Activated CD8-positive, alpha-beta memory T cell treated with anti-CD3 and anti-CD28 coated beads, Interleukin-2, amount 50 U/mL, for 1 hour (primary cell): Measurements from ENCODE around the gene SPRR1B.
"Not testable (repeated sequence)": the region's sequence is repeated elsewhere in the genome, so short reads cannot be mapped to it uniquely, and the experiment has no call there.

ENCODE experiments used
- DNase-seq: peaks from one replicate; pipeline ENCODE4 v3.0.0-alpha.2; 2020; ENCODE audit errors: extremely low read depth

SPRR1B gene, protein sequence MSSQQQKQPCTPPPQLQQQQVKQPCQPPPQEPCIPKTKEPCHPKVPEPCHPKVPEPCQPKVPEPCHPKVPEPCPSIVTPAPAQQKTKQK

DNA sequence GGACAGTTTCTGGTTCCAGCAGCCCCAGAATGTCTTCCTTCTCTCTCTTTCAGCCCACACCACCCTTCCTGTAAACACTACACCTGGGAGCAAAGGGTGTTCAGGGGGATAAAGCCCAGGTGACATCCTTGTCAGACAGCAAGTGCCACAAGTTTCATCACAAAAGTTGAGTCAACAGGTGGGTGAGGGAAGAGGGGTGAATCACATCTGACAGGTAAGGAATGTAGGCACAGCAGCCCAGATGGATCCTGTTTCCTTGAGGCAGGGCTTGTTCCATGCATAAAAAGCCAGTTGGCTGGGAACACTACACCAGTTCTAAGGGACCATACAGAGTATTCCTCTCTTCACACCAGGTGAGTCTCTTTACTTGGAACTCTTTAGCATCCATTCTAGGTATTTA, at the start of gene SPRR1B:
SPRR1B (plus strand) TSS at position 309 of the 400 bp plus-strand sequence. CDS start 1,143 bp downstream, outside the sequence.
- DNase-seq, result no peak

DNA sequence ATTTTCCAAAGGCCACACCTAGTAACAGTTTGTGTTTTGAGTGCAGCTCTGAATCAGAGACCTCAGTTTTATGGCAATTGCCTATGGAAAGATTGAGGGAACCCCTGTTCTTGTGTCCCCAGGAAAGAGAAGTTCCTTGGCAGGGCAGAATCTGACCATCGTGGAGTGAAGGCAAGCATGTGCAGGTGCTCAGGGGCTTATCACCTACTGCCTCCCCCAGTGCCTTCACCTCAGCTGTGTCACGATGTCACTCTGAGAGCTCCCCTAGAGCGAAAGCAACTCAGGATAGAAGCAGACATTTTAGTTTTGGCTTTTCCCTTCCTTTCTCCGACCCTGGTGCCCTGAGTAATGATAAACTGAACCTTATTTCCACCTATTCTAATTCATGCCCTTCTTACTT, 48.9 kb upstream of the SPRR1B start:
- DNase-seq, result no peak

DNA sequence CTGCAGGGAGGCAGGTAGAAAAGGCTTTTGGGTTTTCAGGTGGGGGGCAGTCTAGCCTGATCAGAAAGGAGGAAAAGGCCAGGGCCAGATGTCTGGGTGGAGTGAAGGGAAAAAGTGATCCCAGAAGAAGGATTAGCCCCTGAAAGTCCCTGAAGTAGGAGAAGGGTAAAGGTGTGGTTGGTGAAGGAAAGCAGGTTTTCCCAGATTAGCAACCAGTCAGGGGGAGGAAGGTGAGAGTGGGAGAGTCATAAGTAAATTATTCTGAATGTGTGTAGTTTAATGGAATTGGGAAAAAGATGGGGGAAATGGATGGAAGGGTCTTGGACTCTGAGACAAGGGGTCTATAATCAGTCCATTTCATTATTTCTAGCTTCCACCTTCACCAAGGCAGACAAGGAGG, 47.8 kb upstream of the SPRR1B start:
- DNase-seq, result no peak

DNA sequence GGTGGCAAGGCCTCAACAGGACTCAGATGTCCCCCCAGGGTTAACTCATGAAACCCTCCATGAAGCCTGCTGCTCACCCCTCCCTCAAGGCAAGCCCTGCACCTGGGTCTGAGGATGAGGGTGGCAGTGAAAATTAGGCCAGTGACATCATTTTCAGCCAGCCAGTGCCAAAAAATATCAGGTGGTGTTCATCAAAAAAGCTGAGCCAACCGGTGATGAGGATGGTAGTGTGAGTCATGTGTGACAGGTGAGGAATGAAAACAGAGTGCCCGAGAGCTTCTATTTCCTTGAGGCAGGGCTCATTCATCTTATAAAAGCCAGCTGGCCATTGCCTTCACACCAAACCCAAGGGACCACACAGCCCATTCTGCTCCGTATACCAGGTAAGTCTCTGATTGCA, 47.3 kb upstream of the SPRR1B start, which contains the start of gene SPRR1A:
SPRR1A (plus strand) TSS at position 339 of the 400 bp plus-strand sequence. CDS start 1,150 bp downstream, outside the sequence.
- DNase-seq, result no peak

DNA sequence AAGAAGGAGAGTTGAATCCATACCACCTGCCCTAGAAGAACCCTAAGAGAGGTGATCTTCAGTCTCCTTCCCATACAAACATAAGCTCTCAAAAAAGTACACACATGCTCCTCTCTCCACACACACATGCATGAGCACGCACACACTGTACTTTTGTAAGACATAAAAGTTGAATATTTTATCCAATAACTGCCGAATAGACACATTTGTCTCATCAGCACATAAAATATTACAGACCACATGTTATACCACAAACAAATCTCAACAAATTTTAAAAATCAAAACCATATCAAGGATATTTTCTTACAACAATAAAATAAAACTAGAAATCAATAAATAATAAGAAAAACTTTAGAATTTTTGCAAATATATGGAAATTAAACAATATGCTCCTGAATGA, 44.4 kb upstream of the SPRR1B start:
- no peak for DNase-seq

DNA sequence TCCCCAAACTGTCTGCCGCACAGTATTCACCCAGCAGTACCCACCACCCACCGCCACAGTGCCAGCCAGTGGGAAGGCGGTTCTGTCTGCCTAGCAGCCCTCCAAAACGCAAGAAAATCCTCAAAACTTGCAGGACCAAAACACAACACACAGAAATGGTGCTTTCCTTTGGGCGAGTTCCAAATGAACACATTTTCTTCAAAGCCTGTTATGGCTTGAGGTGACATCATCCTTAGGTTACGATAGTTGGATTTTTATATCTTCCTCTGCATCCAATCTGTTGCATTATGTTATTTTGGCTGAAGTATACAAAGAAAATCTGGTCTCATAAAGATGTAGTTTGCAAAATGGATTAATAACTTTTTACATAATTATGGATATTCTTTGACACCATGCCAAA, 37.8 kb upstream of the SPRR1B start:
- no peak for DNase-seq

DNA sequence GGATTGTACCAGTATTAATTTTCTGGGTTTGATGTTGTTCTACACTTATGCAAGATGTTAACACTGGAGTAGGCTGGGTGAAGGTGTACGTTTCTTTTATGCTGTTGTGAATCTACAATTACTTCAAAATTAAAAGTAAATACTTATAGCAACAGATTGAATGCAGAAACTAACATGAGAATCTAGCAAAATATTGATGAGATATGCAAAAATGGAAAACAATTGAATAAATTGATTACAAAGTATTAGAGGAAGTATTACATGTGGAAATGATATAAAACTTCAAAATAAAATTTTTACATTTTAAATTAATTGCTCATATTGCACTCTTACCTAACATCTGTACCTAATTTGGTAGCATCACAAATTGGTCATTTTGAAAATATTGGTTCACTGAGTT, 35.2 kb upstream of the SPRR1B start:
- DNase-seq, result no peak

DNA sequence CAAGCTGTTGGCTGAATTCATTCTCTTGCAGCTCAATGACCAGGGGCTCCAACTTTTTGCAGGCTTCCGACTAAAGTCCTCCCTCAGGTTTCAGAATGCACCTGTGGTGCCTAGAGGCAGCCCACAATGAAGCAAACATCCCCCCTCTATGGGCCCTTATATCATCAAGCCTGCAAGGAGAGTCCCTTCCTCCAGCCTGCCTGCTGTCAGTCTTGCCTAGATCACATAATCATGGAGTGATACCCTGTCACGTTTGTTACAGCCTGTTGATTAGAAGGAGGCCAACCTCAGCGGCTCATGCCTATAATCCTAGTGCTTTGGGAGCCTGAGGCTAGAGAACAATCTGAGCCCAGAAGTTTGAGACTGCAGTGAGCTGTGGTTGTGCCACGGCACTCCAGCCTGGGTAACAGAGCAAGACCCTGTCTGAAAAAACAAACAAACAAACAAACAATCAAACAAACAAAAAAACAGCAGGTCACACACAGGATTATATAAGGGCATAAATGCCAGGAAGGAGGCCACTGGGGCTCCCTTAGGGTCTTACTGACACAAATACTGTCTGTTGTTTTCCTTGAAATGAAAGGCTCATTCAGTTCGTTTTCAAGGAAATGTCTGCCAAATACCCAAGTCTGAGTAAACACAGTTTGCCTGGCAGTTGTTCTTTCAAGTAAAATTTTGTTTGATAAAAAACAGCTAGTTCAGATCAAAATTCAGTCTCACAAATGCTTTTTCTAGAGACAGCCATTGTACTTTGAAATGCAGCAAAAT, 34.2 kb upstream of the SPRR1B start:
- no peak for DNase-seq

DNA sequence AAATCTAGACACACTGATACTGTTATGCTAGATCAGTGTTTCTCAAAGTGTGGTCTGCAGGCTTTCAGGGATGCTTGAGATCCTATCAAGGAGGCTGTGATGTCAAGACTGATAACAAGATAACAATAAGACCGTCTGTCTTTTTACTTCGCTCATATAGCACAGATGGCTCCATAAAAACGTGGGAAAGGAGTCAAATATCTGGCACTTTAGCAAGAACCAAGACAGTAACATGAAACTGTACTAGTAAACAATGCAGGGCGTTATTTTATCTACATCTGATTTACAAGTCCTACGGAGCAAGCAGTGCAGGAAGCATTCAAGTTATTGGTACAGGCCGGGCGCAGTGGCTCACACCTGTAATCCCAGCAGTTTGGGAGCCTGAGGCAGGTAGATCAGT, 33.1 kb upstream of the SPRR1B start:
- no peak for DNase-seq

DNA sequence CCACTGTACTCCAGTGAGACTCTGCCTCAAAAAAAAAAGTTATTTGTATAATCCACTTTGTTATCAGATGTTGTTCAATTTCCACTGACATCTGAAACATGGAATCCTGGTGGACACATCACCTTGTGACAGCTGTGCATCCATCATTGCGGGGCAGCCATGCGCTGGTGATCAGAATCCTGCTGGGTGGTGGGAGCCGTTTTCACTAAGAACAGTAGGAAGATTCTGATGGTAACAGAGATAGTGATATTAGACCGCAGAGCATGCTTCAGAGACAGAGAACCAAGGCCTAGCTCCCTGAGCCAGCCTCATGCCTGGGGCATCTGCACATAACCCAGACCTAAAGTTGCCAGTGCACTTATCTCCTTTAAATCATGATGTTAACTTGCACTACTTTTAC, 32.5 kb upstream of the SPRR1B start:
- DNase-seq, result no peak

DNA sequence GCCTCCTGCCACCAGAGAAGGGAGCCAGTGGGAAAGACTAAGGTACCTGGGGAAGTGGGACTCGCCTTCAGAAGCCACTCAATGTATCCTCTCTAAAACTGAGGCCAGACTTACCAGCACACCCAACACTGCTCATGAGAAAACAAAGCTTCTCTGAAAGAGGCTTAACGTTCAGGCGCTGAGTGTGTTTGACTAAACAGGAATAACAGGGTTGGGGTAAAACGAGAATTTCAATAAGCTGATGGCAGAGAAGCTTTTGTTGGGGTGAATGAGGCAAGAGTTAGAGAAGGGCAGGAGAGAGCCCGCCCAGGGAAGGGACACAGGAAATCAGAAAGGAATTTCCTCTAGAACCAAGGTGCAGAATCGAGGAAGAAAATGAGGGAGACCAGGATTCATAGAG, 31.2 kb upstream of the SPRR1B start:
- DNase-seq, result no peak

DNA sequence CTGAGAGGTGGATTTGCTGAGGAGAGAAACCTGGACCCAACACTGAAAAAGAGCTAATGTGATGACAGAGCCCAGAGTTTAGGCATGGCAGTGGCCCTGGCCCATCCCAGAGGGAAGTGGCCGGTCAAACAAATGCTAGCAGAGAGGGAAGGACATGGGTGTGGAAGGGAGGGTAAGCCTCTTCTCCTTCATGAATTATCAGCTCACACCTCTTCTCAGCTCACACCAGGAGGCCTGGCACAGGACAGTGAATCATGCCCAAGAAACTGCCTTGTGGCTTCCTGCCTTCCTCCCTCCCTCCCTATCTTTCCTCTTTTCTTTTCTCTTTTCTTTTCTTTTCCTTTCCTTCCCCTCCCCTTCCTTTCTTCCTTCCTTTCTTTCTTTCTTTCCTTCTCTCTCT, 30.7 kb upstream of the SPRR1B start:
- no peak for DNase-seq

DNA sequence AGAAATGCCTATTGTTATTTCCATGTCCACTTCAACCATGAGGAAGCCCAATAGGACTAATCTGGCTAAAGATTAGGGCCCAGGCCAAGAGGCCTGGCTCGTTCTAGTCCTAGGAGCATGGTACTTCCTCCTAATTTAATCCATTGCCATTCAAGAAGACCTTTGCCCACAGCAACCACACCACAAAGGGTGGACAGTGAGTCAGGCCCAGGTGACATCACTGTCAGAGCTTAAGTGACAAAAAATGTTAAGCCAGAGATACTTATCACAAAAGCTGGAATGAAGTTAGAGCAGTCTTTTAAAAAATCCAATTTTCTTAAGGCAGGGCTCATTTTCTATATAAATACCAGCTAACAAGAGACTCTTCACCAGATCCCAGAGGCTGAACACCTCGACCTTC, 29.6 kb upstream of the SPRR1B start, which contains the start of gene SPRR3:
SPRR3 (plus strand) TSS at position 368 of the 400 bp plus-strand sequence. CDS start 1,272 bp downstream, outside the sequence.
- no peak for DNase-seq

DNA sequence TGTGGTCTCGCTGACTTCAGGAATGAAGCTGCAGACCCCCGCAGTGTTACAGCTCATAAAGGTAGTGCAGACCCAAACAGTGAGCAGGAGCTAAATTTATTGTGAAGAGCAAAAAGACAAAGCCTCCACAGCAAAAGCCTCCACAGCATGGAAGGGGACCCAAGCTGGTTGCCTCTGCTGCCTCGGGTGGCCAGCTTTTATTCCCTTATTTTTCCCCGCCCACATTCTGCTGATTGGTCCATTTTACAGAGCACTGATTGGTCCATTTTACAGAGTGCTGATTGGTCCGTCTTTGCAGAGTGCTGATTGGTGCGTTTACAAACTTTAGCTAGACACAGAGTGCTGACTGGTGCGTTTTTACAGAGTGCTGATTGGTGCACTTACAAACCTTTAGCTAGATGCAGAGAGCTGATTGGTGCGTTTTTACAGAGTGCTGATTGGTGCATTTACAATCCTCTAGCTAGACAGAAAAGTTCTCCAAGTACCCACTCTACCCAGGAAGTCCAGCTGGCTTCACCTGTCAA, 19.7 kb upstream of the SPRR1B start:
- DNase-seq, result not testable (repeated sequence)

DNA sequence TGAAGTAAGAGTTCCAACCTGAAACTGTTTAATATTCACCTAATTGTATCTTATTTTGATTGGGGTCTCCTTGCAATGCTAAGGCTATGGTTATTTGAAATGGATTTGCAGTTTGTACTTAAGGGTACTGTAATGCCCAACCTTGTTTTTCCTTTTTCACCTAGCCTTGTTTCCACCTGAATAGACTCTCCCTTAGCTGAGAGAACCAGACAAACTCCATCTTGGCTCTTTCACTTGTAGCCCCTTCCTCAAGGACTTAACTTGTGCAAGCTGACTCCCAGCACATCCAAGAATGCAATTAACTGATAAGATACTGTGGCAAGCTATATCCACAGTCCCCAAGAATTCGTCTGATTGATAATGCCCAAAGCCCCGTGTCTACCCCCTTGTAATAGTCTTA, 9.2 kb upstream of the SPRR1B start:
- DNase-seq, result not testable (repeated sequence)

DNA sequence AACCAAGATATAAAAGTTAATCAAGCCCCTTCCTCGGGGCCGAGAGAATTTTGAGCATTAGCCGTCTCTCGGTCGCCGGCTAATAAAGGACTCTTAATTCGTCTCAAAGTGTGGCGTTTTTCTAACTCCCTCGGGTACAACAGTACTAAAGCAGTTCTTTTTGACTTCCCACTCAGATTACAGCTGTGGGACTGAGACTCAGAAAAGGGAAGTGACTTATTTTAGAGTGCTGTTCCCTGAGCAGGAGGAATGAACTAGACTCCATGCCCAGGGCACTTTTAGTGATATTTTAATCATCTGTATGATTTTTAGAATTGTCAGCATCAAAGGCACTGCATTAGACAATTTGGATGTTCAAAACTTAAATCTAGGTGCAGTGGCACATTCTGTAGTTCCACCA, 8.7 kb upstream of the SPRR1B start:
- not testable (repeated sequence) for DNase-seq

DNA sequence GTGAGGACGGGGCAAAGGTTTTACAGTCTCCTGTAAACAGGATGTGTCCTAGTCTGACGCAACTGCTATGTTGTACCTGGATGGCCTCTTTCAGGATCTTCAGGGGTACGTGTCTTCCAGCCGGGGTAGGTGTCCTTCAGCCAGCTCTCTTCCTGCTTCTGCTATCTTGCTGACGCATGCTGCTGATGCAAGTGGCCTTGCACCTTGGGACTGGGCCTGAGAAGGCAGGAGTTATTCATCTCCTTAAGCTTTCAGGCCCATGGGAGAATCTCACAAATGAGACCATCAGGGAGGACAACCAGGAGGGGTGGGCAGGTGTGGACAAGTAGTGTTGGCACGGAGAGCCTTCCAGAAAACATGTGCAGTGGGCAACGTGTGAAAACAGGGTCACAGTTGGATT, 7.9 kb upstream of the SPRR1B start:
- DNase-seq, result no peak

DNA sequence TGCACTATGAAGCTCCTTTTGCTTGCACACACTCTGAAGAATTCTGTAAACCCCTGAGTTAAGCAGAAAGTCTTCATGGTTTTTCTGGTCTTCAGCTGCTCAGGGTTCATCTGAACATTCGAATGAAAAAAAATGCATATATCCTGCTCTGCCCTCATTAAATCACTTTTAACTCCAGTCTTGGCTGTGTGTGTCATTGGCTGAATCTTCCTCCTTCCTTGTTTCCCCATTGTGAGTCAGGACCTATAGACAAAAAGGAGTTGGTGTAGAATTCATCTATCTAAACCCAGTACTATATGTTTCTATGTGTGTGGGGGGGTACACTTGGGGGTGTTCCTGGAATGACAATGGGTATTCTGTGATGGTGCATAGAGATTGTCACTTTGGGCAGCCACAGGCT, 6.6 kb upstream of the SPRR1B start:
- DNase-seq, result no peak

DNA sequence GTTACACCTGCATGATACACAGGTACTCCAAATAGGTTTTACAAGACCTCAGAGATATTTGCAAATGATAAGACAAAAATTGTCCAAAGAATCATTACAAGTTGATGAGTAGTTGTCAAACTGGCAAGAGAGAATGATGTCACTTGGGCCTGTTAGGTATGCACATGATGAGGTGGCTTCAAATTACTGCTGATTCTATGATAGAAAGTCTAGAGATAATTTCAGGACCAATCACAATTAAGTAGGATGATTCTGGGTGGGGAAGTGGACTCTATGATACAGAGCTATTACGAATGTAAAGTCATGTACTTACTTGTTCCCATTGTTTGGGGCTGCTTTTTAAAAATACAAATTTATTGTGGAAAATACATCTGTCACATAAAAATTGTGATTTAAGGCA, 5.2 kb upstream of the SPRR1B start:
- DNase-seq, result no peak

DNA sequence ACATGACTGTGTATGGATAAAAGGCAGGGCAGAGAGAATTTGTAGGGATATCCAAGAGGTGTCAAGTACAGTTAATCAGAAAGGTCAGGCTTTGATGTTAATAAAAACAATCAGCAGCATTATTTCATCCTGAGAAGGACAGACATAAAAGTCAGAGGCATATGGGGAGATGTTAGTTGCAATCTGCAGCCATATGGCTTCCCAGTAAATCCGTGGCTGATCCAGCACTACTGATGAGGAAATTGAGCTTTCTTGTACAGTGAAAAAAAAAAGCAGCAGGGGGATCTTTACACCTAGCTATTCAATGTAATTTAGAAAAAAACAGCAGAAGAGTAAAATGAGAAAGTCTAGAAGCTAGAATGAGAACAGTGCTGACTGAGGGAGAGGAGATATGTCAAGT, 2.2 kb upstream of the SPRR1B start:
- no peak for DNase-seq

DNA sequence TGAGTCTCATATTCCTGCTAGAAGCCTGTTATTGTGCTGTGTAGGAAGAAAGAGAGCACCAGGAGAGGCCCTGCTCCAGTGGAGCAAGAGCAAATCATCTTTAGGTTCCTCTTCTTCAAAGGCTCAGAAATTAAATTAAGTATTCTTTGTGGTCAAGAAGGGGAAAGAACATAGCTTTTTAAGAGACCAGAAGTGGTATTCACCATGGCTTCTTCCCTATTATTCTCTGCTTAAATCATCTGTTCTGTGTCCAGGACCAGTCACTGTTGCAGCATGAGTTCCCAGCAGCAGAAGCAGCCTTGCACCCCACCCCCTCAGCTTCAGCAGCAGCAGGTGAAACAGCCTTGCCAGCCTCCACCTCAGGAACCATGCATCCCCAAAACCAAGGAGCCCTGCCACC, 1.1 kb downstream of the SPRR1B start:
- no peak for DNase-seq

DNA sequence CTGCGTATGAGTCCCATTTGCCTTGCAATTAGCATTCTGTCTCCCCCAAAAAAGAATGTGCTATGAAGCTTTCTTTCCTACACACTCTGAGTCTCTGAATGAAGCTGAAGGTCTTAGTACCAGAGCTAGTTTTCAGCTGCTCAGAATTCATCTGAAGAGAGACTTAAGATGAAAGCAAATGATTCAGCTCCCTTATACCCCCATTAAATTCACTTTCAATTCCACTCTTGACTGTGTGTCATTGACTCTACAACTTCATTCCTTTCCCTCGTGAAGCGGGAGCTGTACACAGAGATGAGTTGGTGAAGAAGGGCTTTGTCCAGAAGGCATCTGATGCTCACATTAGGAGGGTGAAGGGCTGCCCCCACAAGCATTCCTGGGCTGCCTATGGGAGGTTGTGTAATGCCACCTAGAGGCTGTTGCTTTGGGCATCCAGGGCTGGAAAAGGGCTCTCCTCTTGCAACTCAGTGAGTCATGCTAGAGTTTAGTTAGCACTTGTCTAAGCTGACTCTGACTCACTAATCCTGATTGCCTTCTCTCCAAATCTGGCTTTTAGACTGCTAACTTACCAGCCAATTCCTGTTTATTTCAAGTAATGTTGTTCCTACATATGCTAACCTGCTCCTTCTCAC, 1.8 kb downstream of the SPRR1B start:
- DNase-seq, result no peak

DNA sequence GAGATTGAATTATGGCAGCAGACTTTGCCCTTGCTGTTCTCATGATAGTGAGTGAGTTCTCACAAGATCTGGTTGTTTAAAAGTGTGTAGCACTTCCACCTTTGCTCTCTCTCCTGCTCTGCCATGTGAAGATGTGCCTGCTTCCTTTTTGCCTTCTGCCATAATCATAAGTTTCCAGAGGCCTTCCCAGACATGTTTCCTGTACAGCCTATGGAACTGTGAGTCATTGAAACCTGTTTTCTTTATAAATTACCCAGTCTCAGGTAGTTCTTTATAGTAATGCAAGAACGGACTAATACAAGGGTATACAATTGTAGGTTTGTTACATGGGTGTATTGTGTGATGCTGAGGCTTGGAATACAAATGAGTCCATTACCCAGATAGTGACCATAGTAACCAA, 4.2 kb downstream of the SPRR1B start:
- no peak for DNase-seq
